HG02610 (cell line): ENCODE measurements around the gene GET4.
"Not testable (repeated sequence)": the region's sequence is repeated elsewhere in the genome, so short reads cannot be mapped to it uniquely, and the experiment has no call there.

Experiments used
- ATAC-seq: cut with Tn5 transposase; IDR thresholded peaks from one replicate; pipeline ENCODE4 v1.9.1; 2021; ENCODE audit warnings: mild to moderate bottlenecking, moderate library complexity; ENCODE audit not compliant: unreplicated experiment

Gene GET4

DNA sequence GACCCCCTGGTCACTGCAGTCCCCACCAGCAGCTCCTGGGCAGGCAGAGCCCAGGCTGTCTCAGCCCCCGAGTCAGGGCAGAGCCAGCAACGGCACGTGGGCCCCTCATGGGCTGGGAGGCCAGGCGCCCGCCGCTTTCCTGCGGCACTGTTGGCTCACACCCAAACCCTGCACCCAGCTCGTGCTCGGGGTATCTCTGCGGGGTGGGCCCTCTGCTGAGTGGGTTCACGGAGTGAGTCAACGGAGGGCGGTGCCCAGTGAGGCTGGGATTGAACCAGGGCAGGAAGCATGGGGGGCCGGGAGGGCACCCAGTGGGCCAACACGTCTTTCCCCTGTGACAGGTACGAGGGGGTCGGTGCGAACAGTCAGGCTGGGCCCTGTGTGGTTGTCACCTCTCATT, 49.2 kb downstream of the GET4 start:
- ATAC-seq: no peak

DNA sequence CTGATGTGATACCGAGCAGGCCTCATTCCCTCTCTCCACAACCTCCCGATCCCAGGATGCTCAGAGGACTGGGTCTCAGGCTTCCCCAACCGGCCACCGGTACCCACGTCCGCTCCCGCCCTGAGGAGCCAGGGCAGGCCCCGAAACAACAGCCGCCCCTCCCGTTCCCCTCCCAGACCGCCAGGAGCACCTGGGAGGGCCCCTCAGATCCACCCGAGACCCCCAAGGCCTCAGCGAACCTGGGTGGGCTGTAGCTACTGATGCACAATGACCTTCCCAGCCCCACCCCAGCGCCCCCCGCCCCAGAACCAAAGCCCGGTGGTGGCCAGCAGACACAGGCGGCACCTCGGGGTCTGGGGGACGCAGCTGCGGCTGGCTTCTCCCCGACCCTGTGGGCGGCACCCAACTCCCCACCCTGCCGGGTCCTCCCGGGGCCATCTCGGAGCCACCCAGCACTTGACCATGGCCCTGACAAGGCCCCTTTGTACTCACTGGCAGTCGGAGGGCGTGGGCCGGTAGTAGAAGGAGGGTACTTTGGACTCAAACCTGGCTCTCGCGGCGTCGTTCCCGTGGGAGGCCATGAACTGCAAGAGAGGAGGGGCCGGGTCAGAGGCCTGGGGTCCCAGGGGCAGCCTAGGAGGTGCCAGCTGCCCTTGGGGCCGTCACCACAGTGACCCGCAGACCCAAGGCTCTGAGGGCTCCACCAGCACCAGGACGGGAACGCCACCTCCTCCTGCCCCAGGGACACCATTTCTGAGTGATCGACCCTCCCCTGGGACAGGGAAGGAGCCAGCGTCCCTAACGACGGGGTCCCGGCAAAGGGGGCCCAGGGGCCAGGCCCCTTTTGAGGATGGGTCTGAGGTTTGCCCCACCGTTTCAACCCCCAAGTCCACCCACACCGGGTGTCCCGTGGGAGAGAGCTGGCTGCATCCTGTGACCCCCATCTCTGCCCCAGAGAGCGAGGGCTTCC, 50.0 kb downstream of the GET4 start:
- ATAC-seq: no peak

DNA sequence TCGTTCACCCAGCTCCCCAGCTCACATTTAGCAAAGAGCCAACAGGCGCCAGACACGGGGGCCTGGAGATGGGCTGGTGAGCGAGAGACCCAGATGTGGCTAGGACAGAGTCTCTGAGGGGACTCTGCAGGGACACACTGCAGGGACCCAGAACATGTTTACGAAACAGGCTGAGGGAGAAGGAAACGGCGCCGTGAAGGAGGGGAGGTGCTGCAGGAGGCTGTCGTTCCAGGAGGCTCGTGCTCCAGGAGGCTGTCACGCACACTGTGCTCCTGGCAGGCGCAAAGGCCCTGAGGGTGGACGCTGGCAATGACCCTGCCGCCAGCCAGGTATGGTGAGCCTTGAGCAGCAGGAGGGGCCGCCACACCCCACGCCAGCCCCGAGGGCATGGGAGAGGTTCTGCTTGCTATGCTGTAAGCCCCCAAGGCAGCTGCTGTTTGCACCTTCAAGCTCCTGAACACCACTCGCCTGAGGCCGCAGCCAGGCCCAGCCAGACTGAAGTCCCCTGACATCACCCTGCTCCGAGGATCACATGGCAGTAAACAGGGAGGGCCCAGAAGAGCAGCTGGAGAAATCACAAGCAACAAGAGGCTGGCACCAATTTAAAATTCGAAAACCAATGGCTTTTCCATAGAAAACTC, 50.8 kb downstream of the GET4 start:
- ATAC-seq: no peak

DNA sequence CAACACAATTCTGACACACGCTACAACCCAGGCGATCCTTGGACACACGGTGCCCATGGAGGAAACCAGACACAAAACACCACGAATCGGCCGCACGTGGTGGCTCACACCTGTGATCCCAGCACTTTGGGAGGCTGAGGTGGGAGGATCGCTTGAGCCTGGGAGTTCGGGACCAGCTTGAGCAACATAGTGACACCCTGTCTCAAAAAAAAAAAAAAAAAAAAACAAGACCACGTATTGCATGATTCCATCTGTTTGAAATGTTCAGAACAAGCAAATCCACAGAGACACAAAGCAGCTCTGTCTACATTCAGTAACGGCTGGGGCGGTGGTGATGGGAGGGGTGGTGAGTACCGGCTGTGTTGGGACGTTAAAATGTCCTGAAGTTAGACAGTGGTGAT, 53.0 kb downstream of the GET4 start:
- no peak for ATAC-seq

DNA sequence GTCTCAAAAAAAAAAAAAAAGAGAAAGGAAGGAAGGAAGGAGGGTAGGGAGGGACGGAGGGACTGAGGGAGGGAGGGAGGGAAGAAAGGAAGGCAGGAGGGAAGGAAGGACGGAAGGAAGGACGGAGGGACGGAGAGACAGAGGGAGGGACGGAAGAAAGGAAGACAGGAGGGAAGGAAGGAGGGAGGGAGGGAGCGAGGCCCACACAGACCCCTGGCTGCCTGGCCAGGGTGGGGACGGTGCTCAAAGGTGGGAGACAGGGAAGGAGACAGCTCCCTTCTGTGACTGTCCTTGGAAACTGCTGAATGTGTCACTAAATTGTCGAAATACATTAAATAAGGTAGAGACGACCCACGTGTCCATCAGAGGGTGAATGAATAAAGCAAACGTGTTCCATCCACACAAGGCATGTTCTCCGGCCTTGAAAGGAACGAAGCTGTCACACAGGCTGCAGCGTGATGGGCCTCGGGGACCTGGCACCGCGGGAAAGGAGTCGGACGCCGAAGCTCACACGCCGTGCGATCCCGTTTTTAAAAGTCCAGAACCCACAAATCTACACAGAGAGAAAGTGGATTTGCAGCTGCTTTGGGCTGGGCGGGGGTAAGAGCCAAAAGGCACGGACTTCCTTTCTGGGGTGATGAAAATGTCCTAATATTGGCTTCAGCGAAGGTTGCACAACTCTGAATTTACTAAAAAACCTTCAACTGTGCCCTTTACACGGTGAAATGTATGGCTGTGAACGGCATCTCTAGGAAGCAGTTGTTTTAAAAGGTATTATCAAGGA, 54.8 kb downstream of the GET4 start:
- ATAC-seq: no peak

- no peak for ATAC-seq
Observed at GRCh38 chr7:931871-932650, 55.7 kb downstream of the GET4 start.

GRCh38 chr7:932651-932975, 56.3 kb downstream of the GET4 start:
- no peak for ATAC-seq

- ATAC-seq: no peak
Observed at GRCh38 chr7:934469-935163, 58.3 kb downstream of the GET4 start.

DNA sequence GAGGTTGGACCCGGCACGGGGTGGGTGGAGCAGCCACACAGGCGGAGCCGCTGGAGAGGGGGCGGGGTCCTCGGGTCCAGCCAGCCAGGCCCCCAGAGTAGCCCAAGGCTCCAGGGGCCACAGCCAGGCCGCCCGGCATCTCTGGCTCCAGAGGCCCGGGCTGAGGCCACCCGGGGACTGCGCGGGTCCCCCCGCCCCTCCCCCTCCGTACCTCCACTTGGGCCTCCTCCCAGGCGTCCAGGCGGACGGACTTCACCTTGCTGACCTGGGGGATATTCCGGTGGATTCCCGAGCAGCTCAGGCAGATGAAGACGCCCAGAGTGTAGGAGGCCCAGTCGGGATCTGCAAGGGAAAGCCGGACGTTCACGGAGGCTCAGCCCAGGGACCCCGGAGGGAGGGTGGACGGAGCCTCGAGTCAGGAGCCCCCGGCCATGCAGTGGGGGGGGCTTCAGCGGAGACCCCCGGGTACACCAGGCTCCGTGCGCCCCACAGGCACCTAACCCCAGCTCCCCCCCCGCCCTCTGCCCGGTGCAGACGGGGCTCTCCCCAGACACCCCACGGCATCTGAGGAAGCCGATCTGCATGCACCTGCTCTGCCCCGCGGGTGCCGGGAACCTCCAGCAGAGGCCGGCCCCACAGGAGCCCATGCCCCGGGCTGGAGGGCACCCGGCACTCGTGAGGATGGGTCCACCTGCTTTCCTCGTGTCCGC, 59.0 kb downstream of the GET4 start:
- ATAC-seq: no peak

GRCh38 chr7:935874-936385, 59.6 kb downstream of the GET4 start:
- no peak for ATAC-seq

GRCh38 chr7:936386-937054, 60.2 kb downstream of the GET4 start:
- ATAC-seq: peak; percentile 75

DNA sequence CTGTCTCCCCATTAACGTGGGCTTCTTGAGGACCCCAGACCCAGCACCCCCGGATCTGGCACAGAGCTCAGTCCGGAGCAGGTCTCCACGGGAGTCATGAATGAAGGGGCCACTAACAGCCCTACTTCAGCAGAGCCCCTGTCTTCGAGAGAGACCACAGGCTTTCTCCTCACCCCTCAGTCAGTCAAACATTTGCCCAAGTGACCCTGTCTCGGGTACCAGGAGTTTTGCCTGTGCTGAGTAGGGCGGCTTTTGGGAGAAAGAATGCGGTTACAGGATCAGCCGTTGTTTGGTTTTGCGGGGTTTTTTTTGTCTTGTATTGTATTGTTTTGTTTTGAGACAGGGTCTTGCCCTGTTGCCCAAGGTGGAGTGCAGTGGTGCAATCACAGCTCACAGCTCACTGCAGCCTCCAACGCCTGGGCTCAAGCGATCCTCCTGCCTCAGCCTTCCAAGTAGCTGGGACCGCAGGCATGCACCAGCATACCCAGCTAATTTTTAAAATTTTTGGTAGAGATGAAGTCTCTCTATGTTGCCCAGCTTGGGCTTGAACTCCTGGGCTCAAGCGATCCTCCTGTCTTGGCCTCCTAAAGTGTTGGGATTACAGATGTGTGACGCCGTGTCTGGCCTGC, 61.6 kb downstream of the GET4 start:
- ATAC-seq: no peak

- ATAC-seq: no peak
Observed at GRCh38 chr7:938546-939185, 62.3 kb downstream of the GET4 start.

- ATAC-seq: no peak
Observed at GRCh38 chr7:939843-940242, 63.5 kb downstream of the GET4 start.

- no peak for ATAC-seq
Observed at GRCh38 chr7:940599-941408, 64.5 kb downstream of the GET4 start.

GRCh38 chr7:943793-944192, 67.4 kb downstream of the GET4 start:
- not testable (repeated sequence) for ATAC-seq

- no peak for ATAC-seq
Observed at GRCh38 chr7:944744-945143, 68.4 kb downstream of the GET4 start.
